A549 (cell line): ENCODE measurements around the gene ARHGDIB.

Experiments
- CEBPB ChIP-seq, 2 experiments: fragments of >200 bp in 1 of 2; sonication (Bioruptor Twin) in 1 of 2; formaldehyde crosslinking in 1 of 2; IDR thresholded peaks; 2 replicates each; pipeline ENCODE4 v1.6.1; 2012 to 2016
- CTCF ChIP-seq: fragments of >200 bp; sonication (Bioruptor Twin); formaldehyde crosslinking; IDR thresholded peaks from 3 replicates; pipeline ENCODE4 v1.5.1; 2016
- EP300 ChIP-seq, 2 experiments: fragments of >200 bp; sonication (Bioruptor Twin); formaldehyde crosslinking; IDR thresholded peaks; 2 replicates in 1 of 2; 3 replicates in 1 of 2; pipeline ENCODE4 v1.6.1; 2016 to 2017
- MAZ ChIP-seq: fragments of 150-350 bp; IDR thresholded peaks from 2 replicates; pipeline ENCODE4 v1.6.1; 2014; ENCODE audit warnings: antibody characterized with exemption, low read depth, low read length, borderline replicate concordance
- MYC ChIP-seq: IDR thresholded peaks from 2 replicates; pipeline ENCODE4 v1.6.1; 2012; ENCODE audit warnings: mild to moderate bottlenecking, inconsistent platforms, low read length, improper control_type of control experiment, borderline replicate concordance
- POLR2A ChIP-seq: IDR thresholded peaks from 2 replicates; pipeline ENCODE4 v1.6.1; 2012; ENCODE audit warnings: mild to moderate bottlenecking, low read length
- RFX5 ChIP-seq: fragments of 450-650 bp; IDR thresholded peaks from 2 replicates; pipeline ENCODE4 v1.7.1; 2014; ENCODE audit warnings: antibody characterized with exemption, mild to moderate bottlenecking, moderate library complexity
- SREBF2 ChIP-seq: fragments of 450-650 bp; IDR thresholded peaks from 2 replicates; pipeline ENCODE4 v1.6.1; 2014; ENCODE audit warnings: mild to moderate bottlenecking, moderate library complexity
- ZSCAN20 ChIP-seq: fragments of 250-450 bp; sonication (Bioruptor Pico); IDR thresholded peaks from 2 replicates; pipeline ENCODE4 v1.8.0; 2022; ENCODE audit warnings: mild to moderate bottlenecking, moderate library complexity
- TF ChIP-seq, protein P1 (sequence below): fragments of 200-600 bp; sonication (generic); IDR thresholded peaks from 2 replicates; pipeline ENCODE4 v1.6.1; 2016; ENCODE audit warnings: antibody characterized with exemption, mild to moderate bottlenecking, moderate library complexity
- TF ChIP-seq, protein P2 (sequence below): fragments of 450-650 bp; IDR thresholded peaks from 2 replicates; pipeline ENCODE4 v1.6.1; 2014; ENCODE audit warnings: antibody characterized with exemption

- TF ChIP-seq MAZ (no peak), EP300 (IDR thresholded peaks at IDR 0.05) (no peak), ZSCAN20 (CRISPR knock-in tag) (no peak), POLR2A (no peak), SREBF2 (no peak), CTCF (no peak), RFX5 (no peak), CEBPB (IDR thresholded peaks at IDR 0.05) (no peak), MYC (no peak)
- TF ChIP-seq, protein P1, sequence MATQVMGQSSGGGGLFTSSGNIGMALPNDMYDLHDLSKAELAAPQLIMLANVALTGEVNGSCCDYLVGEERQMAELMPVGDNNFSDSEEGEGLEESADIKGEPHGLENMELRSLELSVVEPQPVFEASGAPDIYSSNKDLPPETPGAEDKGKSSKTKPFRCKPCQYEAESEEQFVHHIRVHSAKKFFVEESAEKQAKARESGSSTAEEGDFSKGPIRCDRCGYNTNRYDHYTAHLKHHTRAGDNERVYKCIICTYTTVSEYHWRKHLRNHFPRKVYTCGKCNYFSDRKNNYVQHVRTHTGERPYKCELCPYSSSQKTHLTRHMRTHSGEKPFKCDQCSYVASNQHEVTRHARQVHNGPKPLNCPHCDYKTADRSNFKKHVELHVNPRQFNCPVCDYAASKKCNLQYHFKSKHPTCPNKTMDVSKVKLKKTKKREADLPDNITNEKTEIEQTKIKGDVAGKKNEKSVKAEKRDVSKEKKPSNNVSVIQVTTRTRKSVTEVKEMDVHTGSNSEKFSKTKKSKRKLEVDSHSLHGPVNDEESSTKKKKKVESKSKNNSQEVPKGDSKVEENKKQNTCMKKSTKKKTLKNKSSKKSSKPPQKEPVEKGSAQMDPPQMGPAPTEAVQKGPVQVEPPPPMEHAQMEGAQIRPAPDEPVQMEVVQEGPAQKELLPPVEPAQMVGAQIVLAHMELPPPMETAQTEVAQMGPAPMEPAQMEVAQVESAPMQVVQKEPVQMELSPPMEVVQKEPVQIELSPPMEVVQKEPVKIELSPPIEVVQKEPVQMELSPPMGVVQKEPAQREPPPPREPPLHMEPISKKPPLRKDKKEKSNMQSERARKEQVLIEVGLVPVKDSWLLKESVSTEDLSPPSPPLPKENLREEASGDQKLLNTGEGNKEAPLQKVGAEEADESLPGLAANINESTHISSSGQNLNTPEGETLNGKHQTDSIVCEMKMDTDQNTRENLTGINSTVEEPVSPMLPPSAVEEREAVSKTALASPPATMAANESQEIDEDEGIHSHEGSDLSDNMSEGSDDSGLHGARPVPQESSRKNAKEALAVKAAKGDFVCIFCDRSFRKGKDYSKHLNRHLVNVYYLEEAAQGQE = no peak
- TF ChIP-seq, protein P2, sequence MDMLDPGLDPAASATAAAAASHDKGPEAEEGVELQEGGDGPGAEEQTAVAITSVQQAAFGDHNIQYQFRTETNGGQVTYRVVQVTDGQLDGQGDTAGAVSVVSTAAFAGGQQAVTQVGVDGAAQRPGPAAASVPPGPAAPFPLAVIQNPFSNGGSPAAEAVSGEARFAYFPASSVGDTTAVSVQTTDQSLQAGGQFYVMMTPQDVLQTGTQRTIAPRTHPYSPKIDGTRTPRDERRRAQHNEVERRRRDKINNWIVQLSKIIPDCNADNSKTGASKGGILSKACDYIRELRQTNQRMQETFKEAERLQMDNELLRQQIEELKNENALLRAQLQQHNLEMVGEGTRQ = no peak
Observed at GRCh38 chr12:14910090-14910915, 51.1 kb downstream of the ARHGDIB start.
